Measurements from ENCODE around the gene ACSL6.

ACSL6 gene

DNA sequence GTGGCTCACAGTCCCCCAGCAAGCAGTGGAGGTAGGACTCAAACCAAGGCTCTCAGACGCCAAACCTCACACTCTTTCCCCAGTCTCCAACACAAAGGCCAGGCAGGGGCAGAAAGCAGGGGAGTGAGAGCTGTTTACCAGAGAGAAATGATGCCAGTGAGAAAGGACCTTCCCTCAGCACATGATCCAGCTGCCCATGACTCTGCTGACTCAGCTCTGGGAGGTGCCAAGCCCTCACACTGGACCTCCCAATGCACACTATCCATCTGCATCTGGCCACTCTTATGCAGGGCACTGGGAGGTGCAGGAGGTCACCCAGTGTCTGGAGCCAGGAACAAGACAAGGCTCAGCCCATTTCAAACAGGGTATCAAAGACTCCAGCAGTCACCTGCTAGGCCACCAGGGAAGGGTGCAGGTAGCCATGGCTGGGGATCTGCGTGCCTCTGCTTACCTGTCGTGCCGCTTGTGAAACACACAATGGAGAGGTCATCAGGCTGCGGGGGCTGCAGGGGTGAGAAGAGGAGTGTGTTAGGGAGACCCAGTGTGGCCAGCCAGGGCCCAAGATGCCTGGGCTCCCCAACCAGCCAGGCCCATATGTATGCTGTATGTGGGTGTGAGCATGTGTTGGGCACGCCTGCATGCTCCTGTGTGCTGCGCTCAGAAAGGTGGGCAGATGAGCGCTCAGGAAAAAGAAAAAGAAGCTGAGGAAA, 26.3 kb downstream of the ACSL6 start:
- no peak overlapping the region for H3K4me3 ChIP-seq (ENCODE audit: low read depth, low read length)

GRCh38 chr5:131983244-131983771, 28.1 kb downstream of the ACSL6 start:
- H3K4me3 ChIP-seq (ENCODE audit: low read depth, low read length): no peak overlapping the region

GRCh38 chr5:131981516-131981915, 29.9 kb downstream of the ACSL6 start:
- no peak overlapping the region for H3K4me3 ChIP-seq (ENCODE audit: low read depth, low read length)

DNA sequence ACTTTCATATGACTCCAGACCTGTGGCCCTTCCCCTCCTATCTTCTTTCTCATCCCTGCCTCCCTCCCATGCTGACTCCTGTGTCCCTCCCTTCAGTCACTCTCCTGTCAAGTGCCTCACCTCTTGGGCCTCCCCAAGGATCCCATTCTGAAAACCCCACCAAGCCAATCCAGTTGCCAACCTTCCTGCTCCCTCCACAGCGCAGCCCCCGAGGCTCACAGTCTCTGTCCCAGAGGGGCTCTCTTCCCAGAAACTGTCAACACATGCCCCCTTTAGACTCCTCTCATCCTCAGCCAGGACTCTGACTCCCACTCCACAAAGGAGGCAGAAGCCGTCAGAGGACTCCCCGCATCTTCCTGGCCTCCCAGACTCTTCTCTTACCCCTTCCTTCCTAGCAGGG, 30.8 kb downstream of the ACSL6 start:
- no peak overlapping the region for H3K4me3 ChIP-seq (ENCODE audit: low read depth, low read length)

DNA sequence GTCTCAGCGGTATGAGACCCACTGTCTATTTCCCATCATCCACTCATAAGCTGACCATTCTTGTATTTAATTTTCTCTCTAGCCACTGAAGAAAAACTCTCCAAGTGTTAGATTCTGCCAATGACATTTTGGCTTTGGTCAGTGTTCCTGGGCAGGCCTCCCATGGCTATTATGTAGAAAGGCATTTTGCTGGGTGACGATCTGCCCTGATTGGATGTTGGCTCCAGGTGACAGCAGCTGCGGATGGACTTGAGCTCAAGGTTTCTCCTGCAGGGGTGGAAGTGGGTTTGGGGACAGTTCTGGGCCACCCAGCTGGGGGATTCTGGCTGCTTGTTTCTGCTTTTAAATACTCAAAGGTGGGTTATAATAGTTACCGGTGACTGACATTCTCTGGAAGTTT, 31.6 kb downstream of the ACSL6 start:
- no peak overlapping the region for H3K4me3 ChIP-seq (ENCODE audit: low read depth, low read length)

DNA sequence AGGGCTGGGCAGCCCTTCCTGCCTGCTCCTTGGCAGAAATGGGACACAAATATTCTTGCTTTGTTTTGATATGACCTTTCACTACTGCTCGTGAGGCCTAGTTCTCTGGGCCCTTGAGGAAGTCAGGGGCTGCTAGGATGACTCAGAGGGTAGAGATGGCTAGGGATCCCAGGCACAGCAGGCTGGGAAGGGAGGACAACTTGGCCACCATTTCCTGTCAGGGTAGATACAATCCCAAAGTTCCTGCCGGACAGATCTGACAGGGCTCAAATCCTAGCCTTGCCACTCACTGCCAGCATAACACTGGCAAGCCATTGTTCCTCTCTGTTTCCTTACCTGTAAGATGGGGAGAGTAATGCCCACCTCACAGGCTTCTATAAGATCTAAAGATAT, 34.2 kb downstream of the ACSL6 start:
- H3K4me3 ChIP-seq (ENCODE audit: low read depth, low read length): no peak overlapping the region

DNA sequence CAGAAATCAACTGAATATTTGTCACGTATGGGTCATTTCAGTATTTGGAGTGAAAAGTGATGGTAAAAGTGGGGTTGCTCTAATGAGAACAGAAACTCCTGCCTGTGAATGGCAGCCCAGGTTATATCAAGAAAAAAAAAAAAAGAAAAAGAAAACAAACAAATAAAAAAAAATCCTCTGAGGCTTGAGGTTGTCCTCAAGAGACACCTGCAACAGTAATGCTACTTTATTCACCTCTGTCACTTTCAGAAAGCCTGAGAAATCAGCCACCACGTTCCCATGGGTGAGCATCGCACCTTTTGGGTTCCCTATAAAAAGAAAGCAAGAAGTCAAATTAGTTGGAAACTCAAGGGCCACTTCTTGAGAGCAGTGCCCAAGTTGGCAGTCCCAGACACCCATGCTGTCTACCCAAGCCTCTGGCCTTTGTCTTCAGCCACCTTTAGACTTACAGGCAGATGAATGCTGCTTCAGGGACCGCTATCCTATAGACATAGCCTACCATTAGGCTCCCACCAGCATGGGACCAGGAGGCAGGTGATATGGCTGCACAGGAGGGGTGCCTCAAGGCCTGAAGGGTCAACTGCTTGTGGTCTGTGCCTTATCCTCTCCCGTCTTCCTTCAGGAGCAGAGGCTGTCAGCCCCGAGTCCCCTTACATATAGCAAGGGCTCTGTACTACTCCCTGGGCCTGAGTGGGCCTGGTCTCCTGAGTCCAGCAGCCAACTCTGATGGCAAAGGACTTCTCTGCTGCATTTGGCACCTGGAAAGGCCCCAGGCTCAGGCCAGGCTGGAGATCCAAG, 34.8 kb downstream of the ACSL6 start:
- no peak overlapping the region for H3K4me3 ChIP-seq (ENCODE audit: low read depth, low read length)

- no peak overlapping the region for H3K4me3 ChIP-seq (ENCODE audit: low read depth, low read length)
These were observed 36.3 kb downstream of the ACSL6 start for GRCh38 chr5:131974956-131975726.

DNA sequence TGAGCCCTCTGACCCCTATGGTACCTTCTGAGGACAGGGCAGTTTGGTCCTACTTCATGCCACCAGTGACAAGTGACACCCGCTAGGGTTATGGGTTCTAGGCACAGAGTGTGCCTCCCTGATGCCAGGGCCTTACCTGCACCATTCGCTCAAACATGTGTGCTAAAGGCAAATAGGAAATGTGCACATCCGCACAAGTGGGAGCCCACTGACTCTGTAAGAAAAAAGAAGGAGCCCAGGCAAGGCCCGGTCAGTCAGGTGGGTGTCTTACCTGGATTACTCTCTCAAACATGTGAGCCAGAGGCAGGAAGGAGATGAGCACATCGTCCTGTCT, 36.9 kb downstream of the ACSL6 start:
- no peak overlapping the region for H3K4me3 ChIP-seq (ENCODE audit: low read depth, low read length)

DNA sequence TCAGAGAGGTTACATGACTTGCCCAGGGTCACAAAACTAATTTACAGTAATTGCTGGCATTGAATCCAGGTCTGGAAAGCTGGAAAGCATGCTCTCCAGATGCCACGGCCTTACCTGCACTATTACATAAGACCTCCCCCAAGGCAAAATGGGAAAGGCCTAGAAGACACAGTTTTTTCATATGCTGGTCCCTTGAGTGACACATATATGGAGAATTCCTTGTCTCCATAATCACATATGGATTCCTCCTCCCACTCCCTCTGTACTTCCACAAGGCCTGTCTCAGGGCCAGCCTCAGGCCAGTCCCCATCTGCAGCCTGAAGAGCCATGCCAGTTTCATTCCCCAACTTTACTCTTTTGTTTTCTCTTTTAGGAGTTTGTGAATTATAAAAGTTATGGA, 37.4 kb downstream of the ACSL6 start:
- H3K4me3 ChIP-seq (ENCODE audit: low read depth, low read length): no peak overlapping the region

DNA sequence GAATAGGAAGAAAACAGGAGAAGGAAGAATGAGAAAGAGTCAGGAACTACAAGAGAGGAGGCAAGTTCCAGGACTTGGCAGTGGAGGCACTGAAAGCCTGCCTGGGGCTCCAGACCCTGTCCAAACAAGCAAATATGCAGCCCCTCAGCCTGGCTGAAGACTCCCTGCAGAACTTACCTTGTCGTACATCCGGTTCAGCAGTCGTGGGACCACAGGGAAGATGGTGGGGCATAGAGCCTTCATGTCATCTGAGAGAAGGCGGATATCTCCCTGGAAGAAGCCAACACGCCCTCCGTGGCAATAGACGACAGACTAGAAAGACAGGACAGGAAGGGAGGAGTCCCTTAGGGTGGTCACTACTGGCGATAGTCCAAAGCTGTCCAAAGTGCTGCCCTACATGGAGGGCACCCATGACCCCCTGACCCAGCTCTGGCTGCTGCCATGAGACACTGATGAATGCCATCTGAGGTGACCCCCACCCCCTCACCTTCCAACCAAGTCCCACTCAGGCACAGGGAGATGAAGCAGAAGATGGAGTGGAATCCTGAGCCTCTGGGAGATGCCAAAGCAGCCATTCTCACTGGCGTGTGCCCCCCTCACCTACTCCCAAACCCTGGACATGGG, 38.3 kb downstream of the ACSL6 start:
- no peak overlapping the region for H3K4me3 ChIP-seq (ENCODE audit: low read depth, low read length)

GRCh38 chr5:131968396-131968954, 43.0 kb downstream of the ACSL6 start:
- no peak overlapping the region for H3K4me3 ChIP-seq (ENCODE audit: low read depth, low read length)

GRCh38 chr5:131966551-131966950, 44.9 kb downstream of the ACSL6 start:
- no peak overlapping the region for H3K4me3 ChIP-seq (ENCODE audit: low read depth, low read length)

DNA sequence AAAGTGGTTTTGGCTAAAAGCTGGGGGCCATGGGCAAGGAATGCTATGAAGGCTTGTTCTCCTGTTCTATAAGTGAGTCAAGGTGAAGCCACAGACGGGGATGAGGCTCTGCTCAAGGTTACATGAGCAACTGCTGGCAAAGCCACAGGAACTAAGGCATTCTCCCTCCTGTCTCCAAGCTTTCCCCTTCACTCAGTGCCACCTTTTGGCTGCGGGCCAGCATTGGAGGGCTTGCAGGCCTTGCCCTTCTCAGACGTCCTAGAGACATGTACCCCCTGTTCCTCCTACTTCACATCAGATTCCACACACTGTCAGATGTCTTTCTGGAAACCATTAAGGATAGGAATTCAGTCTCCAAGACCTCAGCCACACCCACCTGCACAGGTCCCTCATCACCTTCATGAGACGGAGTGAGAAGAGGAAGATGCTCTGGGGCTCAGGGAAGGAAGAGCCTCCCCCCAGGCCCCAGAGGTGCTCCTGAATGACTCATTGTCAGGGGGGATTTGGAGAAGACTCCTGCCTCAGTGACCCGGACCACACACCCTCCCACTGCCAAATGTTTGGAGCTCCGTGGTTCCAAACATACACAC, 45.5 kb downstream of the ACSL6 start:
- H3K4me3 ChIP-seq (ENCODE audit: low read depth, low read length): no peak overlapping the region

GRCh38 chr5:131959906-131960305, 51.6 kb downstream of the ACSL6 start:
- H3K4me3 ChIP-seq (ENCODE audit: low read depth, low read length): no peak overlapping the region

- H3K4me3 ChIP-seq (ENCODE audit: low read depth, low read length): no peak overlapping the region
These were observed 52.3 kb downstream of the ACSL6 start for GRCh38 chr5:131959136-131959535.

GRCh38 chr5:131957721-131958441, 53.6 kb downstream of the ACSL6 start:
- no peak overlapping the region for H3K4me3 ChIP-seq (ENCODE audit: low read depth, low read length)

DNA sequence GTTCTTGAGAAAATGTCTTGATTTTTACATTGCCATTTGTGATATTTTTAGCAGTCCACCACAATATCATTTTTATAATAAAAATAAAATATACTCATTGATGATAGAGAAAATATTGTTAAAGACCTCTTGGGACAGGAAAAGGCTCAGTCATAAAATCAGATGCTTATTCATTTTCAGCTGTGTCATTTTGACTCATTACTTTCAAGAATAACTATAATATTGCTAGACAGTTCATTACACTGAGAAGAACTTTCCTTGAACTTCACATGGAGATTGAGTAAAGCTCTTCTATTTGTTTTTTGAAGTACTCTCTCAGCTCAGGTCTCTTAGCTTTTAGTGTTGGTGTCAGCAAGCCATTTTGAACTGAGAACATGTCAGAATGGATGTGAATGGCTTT, 57.5 kb downstream of the ACSL6 start:
- no peak overlapping the region for H3K4me3 ChIP-seq (ENCODE audit: low read depth, low read length)

DNA sequence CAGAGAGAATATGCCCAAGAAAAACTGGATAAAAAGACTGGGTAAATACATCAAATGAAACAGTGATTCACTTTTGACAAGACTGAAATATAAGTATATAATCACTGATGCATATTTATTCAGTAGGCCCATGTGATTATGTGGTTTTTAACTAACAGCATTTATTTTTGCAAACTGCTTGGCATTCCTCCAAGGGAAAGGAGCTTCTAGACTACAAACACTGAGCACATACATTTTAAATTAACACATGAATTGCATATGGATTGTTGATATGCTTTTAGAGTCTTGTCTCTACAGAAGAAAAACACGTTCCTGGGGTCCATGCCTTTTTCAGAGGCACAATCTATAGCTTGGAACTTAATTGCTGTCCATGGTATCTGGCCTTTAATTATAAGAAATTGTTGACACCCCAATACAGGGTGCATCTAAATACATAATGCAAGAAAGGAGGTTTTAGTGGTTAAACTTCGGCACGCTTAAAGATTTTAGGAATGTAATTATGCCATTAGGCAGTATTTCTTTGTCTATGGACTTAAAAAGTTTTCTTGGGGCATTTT, 59.1 kb downstream of the ACSL6 start:
- H3K4me3 ChIP-seq (ENCODE audit: low read depth, low read length): no peak overlapping the region

- no peak overlapping the region for H3K4me3 ChIP-seq (ENCODE audit: low read depth, low read length)
These were observed 60.8 kb downstream of the ACSL6 start for GRCh38 chr5:131950706-131951105.

All from iPS-11a (cell line).